ENCODE results near the gene TMC2. TPM values are rescaled to one million over a fixed set of nuclear protein-coding genes. Genes with fewer than 3 reads are reported as not detected.

TMC2 gene
- total and polyA plus RNA-seq, 2 of the 8 experiments (the other 6 are each of a cell fraction or from before 2014, with no cell fraction given), result not detected

DNA sequence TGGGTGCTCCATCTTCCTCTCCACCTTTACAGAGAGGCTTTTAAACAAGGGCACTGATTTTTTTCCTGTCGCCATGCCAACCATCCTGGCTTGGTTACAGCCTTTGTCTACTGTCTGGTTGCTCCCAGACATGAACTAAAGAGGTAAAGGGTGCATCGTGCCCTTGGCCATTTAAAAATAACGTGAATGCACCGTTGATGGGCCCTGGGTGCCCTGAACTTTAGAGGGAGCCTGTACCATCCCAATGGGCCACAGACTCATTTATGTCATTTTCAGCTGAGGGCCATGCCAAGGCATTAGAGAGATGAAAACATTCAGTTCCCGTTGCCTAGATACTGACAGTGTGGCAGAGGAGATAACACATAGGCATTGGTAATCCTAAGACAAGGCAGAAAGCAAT lies 23.3 kb downstream of the TMC2 start (continued):
- TF ChIP-seq CHD7 (IDR thresholded peaks at IDR 0.05; ENCODE audit: insufficient replicate concordance, low read length) (no peak), CHD2 (IDR thresholded peaks at IDR 0.05; ENCODE audit: low read length) (no peak), KDM1A (IDR thresholded peaks at IDR 0.05; ENCODE audit: borderline replicate concordance, low read length) (no peak), RFX5 (IDR thresholded peaks at IDR 0.05; ENCODE audit: borderline replicate concordance, low read depth, low read length) (no peak), BRCA1 (IDR thresholded peaks at IDR 0.05; ENCODE audit: low read depth, low read length) (no peak)

Measured in H1 (cell line).